Mesothelial cell of epicardium (in vitro differentiated cells): ENCODE data around the gene GDAP2. TPM values are rescaled to one million over a fixed set of nuclear protein-coding genes. Genes with fewer than 3 reads are reported as not detected.

Source experiments
- DNase-seq, 2 experiments: peaks; one replicate each; pipeline ENCODE4 v3.0.0; 2021; ENCODE audit warnings: low spot score in 2 of 2; ENCODE audit not compliant: unreplicated experiment in 2 of 2
- H3K27ac Mint-ChIP-seq: 2 replicates; pipeline ENCODE4 v1.8.0; 2021; ENCODE audit warnings: mixed read lengths
- H3K27me3 Mint-ChIP-seq: 2 replicates; pipeline ENCODE4 v1.8.0; 2021; ENCODE audit warnings: low read depth, mixed read lengths
- H3K36me3 Mint-ChIP-seq: 2 replicates; pipeline ENCODE4 v1.8.0; 2021; ENCODE audit warnings: mixed read lengths
- H3K4me1 Mint-ChIP-seq: 2 replicates; pipeline ENCODE4 v1.8.0; 2021; ENCODE audit warnings: mixed read lengths
- H3K4me3 Mint-ChIP-seq: 2 replicates; pipeline ENCODE4 v1.8.0; 2021; ENCODE audit warnings: mild to moderate bottlenecking, moderate library complexity, mixed read lengths
- H3K9me3 Mint-ChIP-seq: 2 replicates; pipeline ENCODE4 v1.8.0; 2021; ENCODE audit warnings: mixed read lengths
- CTCF ChIP-seq: fragments of 200-600 bp; sonication (generic); IDR thresholded peaks from one replicate; pipeline ENCODE4 v1.5.0; 2021; ENCODE audit warnings: antibody characterized with exemption; ENCODE audit not compliant: unreplicated experiment
- total RNA-seq: library from RNA; stranded (reverse); gene quantifications from 3 replicates; pipeline ENCODE4 v1.2.1, GENCODE V29; 2021

Gene GDAP2
- total RNA-seq, 1 donor from 2014 or later = 25.9 TPM

- Mint-ChIP-seq H3K4me3 (no peak overlapping the region), H3K4me1 (no peaks in the 10 kb centered on the region), H3K27ac (no peak overlapping the region), H3K9me3 (peaks cover 8% of the 10 kb centered on the region), H3K36me3 (peaks cover 40% of the 10 kb centered on the region), H3K27me3 (no peaks in the 10 kb centered on the region)
- DNase-seq = no peak
- TF ChIP-seq CTCF = no peak
These were observed 29.6 kb downstream of the GDAP2 start for GRCh38 chr1:117899801-117900200.

GRCh38 chr1:117897551-117897950 is 31.9 kb downstream of the GDAP2 start:
- TF ChIP-seq CTCF = no peak
- Mint-ChIP-seq H3K27me3 (no peaks in the 10 kb centered on the region), H3K27ac (no peak overlapping the region), H3K9me3 (peaks cover 8% of the 10 kb centered on the region), H3K4me3 (no peak overlapping the region), H3K4me1 (no peaks in the 10 kb centered on the region), H3K36me3 (peaks cover 27% of the 10 kb centered on the region)
- no peak for DNase-seq

- H3K27me3 Mint-ChIP-seq = no peaks in the 10 kb centered on the region
These were observed 33.8 kb downstream of the GDAP2 start for GRCh38 chr1:117895482-117896114.

GRCh38 chr1:117894078-117894477 is 35.3 kb downstream of the GDAP2 start:
- no peaks in the 10 kb centered on the region for H3K9me3 Mint-ChIP-seq
- H3K36me3 Mint-ChIP-seq = peaks cover 7% of the 10 kb centered on the region
- no peak overlapping the region for H3K27ac Mint-ChIP-seq
- TF ChIP-seq CTCF = no peak
- no peak overlapping the region for H3K4me3 Mint-ChIP-seq
- no peaks in the 10 kb centered on the region for H3K4me1 Mint-ChIP-seq
- no peaks in the 10 kb centered on the region for H3K27me3 Mint-ChIP-seq
- no peak for DNase-seq

More at GRCh38 chr1:117895482-117896114, 33.8 kb downstream of the GDAP2 start:
- Mint-ChIP-seq H3K4me1 (no peaks in the 10 kb centered on the region), H3K36me3 (peaks cover 14% of the 10 kb centered on the region), H3K4me3 (no peak overlapping the region), H3K9me3 (no peaks in the 10 kb centered on the region), H3K27ac (no peak overlapping the region)
- TF ChIP-seq CTCF = peak; percentile 79
- peak in 1 of 2 experiments; percentile 69 for DNase-seq

- Mint-ChIP-seq H3K27me3 (no peaks in the 10 kb centered on the region), H3K4me1 (no peaks in the 10 kb centered on the region), H3K27ac (no peak overlapping the region), H3K9me3 (no peaks in the 10 kb centered on the region), H3K36me3 (peaks cover 4% of the 10 kb centered on the region), H3K4me3 (no peak overlapping the region)
- DNase-seq = no peak
- no peak for TF ChIP-seq CTCF
These were observed 36.9 kb downstream of the GDAP2 start for GRCh38 chr1:117892512-117892911.
